ENCODE results near the gene MAPKAPK3.

Gene MAPKAPK3

GRCh38 chr3:50672656-50673055 is 55.7 kb downstream of the MAPKAPK3 start:
- TF ChIP-seq ZNF70 (CRISPR knock-in tag; IDR thresholded peaks at IDR 0.05) (no peak), ZNF8 (CRISPR knock-in tag; IDR thresholded peaks at IDR 0.05) (no peak)
- ATAC-seq: no peak

GRCh38 chr3:50673931-50674330 is 57.0 kb downstream of the MAPKAPK3 start:
- no peak for ATAC-seq
- TF ChIP-seq TCF4 (CRISPR knock-in tag; IDR thresholded peaks at IDR 0.05; ENCODE audit: borderline replicate concordance): no peak
- no peak for TF ChIP-seq CREB5 (CRISPR knock-in tag; IDR thresholded peaks at IDR 0.05; ENCODE audit: low read depth)
- TF ChIP-seq ZNF8 (CRISPR knock-in tag; IDR thresholded peaks at IDR 0.05): no peak
- TF ChIP-seq ZNF565 (CRISPR knock-in tag; conservative IDR thresholded peaks at IDR 0.05; ENCODE audit: low read depth): no peak
- no peak for TF ChIP-seq GLIS3 (CRISPR knock-in tag; IDR thresholded peaks at IDR 0.05)
- no peak for TF ChIP-seq ZNF70 (CRISPR knock-in tag; IDR thresholded peaks at IDR 0.05)
- no peak for TF ChIP-seq ZFP3 (CRISPR knock-in tag; IDR thresholded peaks at IDR 0.05)
- TF ChIP-seq OSR1 (CRISPR knock-in tag; IDR thresholded peaks at IDR 0.05): no peak
- no peak for TF ChIP-seq CSDC2 (CRISPR knock-in tag; IDR thresholded peaks at IDR 0.05)
- TF ChIP-seq ARNTL (CRISPR knock-in tag; IDR thresholded peaks at IDR 0.05; ENCODE audit: borderline replicate concordance, low read depth): no peak
- TF ChIP-seq ZC3H10 (CRISPR knock-in tag; IDR thresholded peaks at IDR 0.05): no peak
- no peak for TF ChIP-seq RARB (CRISPR knock-in tag; IDR thresholded peaks at IDR 0.05)
- TF ChIP-seq, protein P1, sequence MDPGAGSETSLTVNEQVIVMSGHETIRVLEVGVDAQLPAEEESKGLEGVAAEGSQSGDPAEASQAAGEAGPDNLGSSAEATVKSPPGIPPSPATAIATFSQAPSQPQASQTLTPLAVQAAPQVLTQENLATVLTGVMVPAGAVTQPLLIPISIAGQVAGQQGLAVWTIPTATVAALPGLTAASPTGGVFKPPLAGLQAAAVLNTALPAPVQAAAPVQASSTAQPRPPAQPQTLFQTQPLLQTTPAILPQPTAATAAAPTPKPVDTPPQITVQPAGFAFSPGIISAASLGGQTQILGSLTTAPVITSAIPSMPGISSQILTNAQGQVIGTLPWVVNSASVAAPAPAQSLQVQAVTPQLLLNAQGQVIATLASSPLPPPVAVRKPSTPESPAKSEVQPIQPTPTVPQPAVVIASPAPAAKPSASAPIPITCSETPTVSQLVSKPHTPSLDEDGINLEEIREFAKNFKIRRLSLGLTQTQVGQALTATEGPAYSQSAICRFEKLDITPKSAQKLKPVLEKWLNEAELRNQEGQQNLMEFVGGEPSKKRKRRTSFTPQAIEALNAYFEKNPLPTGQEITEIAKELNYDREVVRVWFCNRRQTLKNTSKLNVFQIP (CRISPR knock-in tag; IDR thresholded peaks at IDR 0.05; ENCODE audit: borderline replicate concordance, low read depth): no peak
- TF ChIP-seq SNAI2 (CRISPR knock-in tag; IDR thresholded peaks at IDR 0.05): no peak
- no peak for TF ChIP-seq TSHZ2 (CRISPR knock-in tag; IDR thresholded peaks at IDR 0.05)
- no peak for TF ChIP-seq ISL1 (CRISPR knock-in tag; IDR thresholded peaks at IDR 0.05)
- TF ChIP-seq PATZ1 (CRISPR knock-in tag; IDR thresholded peaks at IDR 0.05; ENCODE audit: borderline replicate concordance): no peak
- TF ChIP-seq, protein P2, sequence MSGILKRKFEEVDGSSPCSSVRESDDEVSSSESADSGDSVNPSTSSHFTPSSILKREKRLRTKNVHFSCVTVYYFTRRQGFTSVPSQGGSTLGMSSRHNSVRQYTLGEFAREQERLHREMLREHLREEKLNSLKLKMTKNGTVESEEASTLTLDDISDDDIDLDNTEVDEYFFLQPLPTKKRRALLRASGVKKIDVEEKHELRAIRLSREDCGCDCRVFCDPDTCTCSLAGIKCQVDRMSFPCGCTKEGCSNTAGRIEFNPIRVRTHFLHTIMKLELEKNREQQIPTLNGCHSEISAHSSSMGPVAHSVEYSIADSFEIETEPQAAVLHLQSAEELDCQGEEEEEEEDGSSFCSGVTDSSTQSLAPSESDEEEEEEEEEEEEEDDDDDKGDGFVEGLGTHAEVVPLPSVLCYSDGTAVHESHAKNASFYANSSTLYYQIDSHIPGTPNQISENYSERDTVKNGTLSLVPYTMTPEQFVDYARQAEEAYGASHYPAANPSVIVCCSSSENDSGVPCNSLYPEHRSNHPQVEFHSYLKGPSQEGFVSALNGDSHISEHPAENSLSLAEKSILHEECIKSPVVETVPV (CRISPR knock-in tag; IDR thresholded peaks at IDR 0.05): no peak

GRCh38 chr3:50674349-50675178 is 57.6 kb downstream of the MAPKAPK3 start, which contains the start of gene DOCK3:
TSS of gene DOCK3 (plus strand) at chr3:50674927. CDS start at chr3:50675264, 337 bp downstream.
- TF ChIP-seq ZNF70 (CRISPR knock-in tag; IDR thresholded peaks at IDR 0.05) (no peak), GLIS3 (CRISPR knock-in tag; IDR thresholded peaks at IDR 0.05) (no peak), TCF4 (CRISPR knock-in tag; IDR thresholded peaks at IDR 0.05; ENCODE audit: borderline replicate concordance) (no peak), PPARA (CRISPR knock-in tag; IDR thresholded peaks at IDR 0.05; ENCODE audit: borderline replicate concordance) (no peak), BACH2 (CRISPR knock-in tag; IDR thresholded peaks at IDR 0.05; ENCODE audit: borderline replicate concordance) (no peak), ZFP3 (CRISPR knock-in tag; IDR thresholded peaks at IDR 0.05) (no peak), ESRRG (CRISPR knock-in tag; IDR thresholded peaks at IDR 0.05) (no peak), ISL1 (CRISPR knock-in tag; IDR thresholded peaks at IDR 0.05) (no peak), OSR1 (CRISPR knock-in tag; IDR thresholded peaks at IDR 0.05) (no peak), SNAI2 (CRISPR knock-in tag; IDR thresholded peaks at IDR 0.05) (no peak), CSDC2 (CRISPR knock-in tag; IDR thresholded peaks at IDR 0.05) (no peak), TSHZ2 (CRISPR knock-in tag; IDR thresholded peaks at IDR 0.05) (no peak), ZNF8 (CRISPR knock-in tag; IDR thresholded peaks at IDR 0.05) (no peak), TOX (CRISPR knock-in tag; IDR thresholded peaks at IDR 0.05; ENCODE audit: borderline replicate concordance) (no peak), PATZ1 (CRISPR knock-in tag; IDR thresholded peaks at IDR 0.05; ENCODE audit: borderline replicate concordance) (no peak)
- ATAC-seq: peak; percentile 81
